ENCODE measurements around the gene HCRT.

Gene HCRT

DNA sequence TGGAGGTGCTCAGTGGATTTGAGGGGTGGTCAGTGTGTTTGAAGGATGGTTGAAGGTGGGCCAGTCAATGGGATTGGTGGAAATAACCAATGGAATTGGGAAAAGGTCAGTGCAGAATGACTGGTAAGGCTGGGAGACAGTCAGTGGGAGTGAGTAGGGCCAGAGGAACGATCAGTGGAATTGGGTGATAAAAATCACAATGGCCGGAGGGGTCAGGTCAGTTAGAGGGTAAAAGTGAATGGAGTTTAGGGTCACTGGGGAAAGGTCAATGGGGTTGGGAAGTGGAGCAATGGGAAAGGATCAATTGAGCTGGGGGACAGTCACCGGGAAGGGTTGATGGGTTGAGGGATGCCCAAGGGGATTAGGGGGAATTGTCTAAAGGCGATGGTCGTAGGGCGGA is 19.5 kb downstream of the HCRT start:
- TF ChIP-seq, protein P1, sequence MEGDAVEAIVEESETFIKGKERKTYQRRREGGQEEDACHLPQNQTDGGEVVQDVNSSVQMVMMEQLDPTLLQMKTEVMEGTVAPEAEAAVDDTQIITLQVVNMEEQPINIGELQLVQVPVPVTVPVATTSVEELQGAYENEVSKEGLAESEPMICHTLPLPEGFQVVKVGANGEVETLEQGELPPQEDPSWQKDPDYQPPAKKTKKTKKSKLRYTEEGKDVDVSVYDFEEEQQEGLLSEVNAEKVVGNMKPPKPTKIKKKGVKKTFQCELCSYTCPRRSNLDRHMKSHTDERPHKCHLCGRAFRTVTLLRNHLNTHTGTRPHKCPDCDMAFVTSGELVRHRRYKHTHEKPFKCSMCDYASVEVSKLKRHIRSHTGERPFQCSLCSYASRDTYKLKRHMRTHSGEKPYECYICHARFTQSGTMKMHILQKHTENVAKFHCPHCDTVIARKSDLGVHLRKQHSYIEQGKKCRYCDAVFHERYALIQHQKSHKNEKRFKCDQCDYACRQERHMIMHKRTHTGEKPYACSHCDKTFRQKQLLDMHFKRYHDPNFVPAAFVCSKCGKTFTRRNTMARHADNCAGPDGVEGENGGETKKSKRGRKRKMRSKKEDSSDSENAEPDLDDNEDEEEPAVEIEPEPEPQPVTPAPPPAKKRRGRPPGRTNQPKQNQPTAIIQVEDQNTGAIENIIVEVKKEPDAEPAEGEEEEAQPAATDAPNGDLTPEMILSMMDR (IDR thresholded peaks at IDR 0.05), result no peak

DNA sequence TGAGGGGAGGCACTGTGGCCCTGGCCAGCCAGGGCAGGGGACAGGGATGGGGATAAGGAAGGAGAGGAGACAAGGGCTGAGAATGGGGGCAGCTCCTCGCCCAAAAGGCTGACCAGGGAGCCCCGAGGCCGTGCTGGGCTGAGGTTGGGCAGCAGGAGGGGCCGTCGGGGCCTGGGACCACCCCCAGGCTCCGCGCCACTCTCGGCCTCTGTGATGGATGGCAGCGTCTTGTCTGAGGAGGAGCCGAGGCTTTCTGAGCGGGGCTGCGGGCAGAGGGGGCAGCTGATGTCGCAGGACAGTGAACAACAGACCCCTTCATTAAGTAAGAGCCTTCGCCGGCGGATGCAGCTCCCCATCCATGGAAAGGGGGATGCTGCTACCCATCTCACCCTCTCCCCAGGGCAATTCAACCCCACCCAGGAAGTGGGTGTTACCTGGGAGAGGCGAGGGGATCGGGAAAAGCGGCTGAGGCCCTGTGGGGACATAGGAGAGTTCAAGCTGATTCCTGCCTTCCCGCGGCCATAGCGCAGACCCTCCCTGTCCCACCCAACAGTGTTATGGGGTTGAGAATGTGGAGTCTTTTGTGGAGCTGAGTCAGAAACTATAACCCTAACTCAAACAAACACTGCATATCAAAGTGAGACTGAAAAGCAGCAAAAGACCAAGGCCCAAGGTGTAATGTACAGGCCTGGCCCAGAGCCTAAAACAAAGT is 21.4 kb downstream of the HCRT start:
- TF ChIP-seq, protein P1 (IDR thresholded peaks at IDR 0.05), result no peak

DNA sequence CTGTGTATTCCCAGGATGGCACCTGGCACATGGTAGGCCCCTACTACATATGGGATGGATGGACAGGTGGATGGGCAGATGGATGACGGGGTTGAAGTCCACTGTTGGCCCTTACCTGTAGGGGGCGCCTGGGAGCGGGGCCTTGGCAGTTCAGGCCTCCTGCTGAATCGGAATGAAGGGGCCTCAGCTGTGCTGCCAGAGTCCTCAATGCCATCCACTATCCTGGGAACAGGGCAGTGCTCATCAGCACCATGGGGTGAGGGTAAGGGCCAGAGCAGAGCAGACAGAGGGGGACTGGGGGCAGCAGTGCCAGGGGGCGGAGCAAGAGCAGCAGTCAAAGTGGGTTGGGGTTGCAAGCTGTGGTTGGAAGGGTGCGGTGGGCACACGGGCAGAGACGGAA is 22.1 kb downstream of the HCRT start:
- TF ChIP-seq, protein P1 (IDR thresholded peaks at IDR 0.05), result peak; percentile 54; the same call in 1 of the 2 replicates

DNA sequence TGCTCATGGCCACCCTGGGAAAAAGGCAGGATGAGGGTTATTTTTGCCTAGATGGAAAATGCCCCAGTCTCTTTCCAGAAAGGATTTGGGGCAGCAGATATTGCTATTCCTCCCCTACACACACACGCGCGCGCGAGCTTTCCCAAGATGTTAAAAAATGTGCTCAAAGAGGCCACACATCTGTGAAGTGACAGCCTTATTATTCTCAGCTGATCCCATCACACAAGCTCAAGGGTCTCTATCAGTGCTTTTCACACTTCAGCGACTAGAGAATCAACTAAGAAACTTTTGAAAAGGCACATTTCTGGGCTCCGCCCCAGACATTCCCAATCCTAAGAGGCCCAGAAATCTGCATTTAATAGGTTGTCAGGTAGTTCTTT is 24.7 kb downstream of the HCRT start:
- TF ChIP-seq, protein P1 (IDR thresholded peaks at IDR 0.05), result no peak

DNA sequence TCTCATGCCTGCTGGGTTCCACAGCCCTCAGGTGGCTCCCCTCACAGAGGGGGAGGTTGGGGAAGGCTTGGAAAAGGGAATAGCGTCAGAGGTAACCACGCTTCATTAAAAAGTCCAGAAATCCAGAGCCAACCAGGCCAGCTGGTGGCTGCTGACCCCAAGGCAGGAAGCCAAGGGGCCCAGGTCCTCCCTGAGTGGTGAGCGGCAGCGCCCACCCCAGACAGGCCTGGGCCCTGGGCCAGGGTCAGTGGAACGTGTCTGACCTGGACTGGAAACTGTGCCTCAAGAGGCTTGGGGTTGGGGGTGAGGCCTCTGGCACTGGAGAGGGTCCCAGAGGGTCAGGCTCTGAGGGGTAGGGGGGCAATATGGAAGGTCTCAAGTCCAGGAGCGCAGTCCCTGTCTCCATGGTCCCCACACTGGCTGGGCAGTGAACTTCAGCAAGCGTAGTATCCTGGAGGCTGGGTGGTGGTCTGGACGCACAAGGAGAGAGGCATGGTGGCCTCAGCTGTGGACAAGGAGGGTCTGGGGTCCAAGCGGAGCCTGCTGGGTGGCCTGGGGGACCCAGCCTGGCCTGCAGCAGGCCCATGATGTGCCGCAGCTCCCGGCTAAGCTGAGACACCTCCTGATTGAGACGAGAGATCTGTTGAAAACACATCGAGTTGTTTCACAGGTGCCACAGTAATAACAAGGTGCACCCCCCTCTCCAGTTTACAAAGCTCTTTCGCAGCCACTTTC is 25.3 kb downstream of the HCRT start:
- TF ChIP-seq, protein P1 (IDR thresholded peaks at IDR 0.05), result no peak

DNA sequence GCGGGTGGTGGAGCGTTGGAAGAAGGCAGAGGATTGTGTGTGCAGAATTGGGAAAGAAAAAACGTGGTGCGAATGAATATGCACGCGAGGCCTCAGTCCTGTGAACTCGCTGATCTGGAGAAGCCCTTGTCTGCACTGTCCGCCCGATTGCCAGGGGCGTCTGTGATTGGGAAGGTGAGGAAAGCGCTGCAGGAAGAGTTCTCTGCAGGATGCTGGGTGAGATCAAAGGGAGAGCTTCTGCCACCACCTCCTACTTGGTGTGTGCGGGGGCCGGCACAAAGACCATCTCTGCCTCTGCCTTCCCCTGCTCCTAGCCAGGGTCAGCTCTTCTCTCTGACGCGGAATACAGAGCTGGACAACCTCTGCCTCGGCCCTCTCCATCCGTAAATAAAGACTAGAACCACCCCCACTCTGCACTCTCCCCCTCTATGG is 29.6 kb downstream of the HCRT start:
- TF ChIP-seq, protein P1 (IDR thresholded peaks at IDR 0.05), result no peak

DNA sequence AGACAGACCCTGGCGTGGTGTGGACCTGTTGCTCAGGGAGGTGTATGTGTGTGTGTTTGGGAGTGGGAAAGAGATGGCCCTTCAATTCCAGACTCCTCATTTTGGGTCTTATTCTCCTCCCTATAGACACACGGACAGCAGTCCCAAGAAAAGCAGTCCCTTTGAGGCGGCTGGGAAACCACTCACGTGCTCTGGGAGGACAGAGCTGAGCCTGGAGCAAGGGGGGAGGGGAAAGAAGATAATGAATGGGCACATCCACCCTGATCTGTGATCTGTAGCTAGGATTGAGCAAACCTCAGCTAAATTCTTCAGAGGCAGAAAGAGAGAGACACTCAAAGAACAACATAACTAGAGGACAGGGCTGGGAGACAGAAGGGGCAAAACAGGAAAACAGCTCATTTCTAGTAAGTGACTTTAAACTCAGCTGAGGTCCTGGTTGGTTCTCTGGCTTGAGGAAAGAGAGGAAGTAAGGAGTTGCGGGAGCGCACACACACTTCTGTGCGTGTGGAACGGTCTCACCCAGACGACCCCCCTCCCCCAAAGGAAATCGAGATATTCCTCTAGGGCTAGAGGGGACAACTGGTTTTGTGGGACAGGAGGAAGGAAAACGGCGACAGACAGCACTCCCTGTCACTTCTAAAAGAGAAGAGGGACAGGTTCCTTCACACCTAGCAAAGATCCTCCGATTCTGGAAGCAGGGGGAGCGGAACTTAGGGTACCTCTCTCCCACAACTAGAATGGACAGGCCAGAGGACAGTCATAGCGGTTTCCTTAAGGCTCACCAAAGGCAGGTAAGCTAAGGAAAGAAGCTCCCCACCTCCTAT is 31.1 kb downstream of the HCRT start:
- TF ChIP-seq, protein P1 (IDR thresholded peaks at IDR 0.05), result no peak
